D721Med (cell line): Measurements from ENCODE around the gene FOXO3.

Experiments
- DNase-seq: peaks from one replicate; pipeline ENCODE4 v3.0.0; 2011; ENCODE audit warnings: low spot score; ENCODE audit not compliant: insufficient read length
- FAIRE-seq: peaks from 2 replicates; lab custom pipeline; 2011; peaks lifted over from hg19 to GRCh38; lab: Jason Lieb, UNC
- CTCF ChIP-seq: IDR thresholded peaks from 2 replicates; pipeline ENCODE4 v1.5.1; 2012; ENCODE audit warnings: mild to moderate bottlenecking, control low read depth; ENCODE audit not compliant: insufficient read depth; ENCODE audit errors: missing control alignments

Gene FOXO3

GRCh38 chr6:108560463-108561308, at the start of gene FOXO3:
TSS of gene FOXO3 (plus strand) at chr6:108560917. CDS start at chr6:108561209, 292 bp downstream.
- FAIRE-seq (no peak), DNase-seq (peak; percentile 54)
- TF ChIP-seq CTCF: no peak

- peak; percentile 40 for TF ChIP-seq CTCF
- DNase-seq (no peak), FAIRE-seq (no peak)
These were observed 41.8 kb upstream of the FOXO3 start for GRCh38 chr6:108518714-108519576.

GRCh38 chr6:108521616-108522107, 39.1 kb upstream of the FOXO3 start:
- no peak for DNase-seq
- TF ChIP-seq CTCF: no peak
- FAIRE-seq: no peak

- no peak for TF ChIP-seq CTCF
- no peak for FAIRE-seq
- DNase-seq: no peak
These were observed 37.0 kb upstream of the FOXO3 start for GRCh38 chr6:108523697-108524096.

GRCh38 chr6:108524528-108525248, 36.0 kb upstream of the FOXO3 start:
- TF ChIP-seq CTCF: no peak
- DNase-seq: no peak
- FAIRE-seq: no peak

- peak; percentile 81 for TF ChIP-seq CTCF
- FAIRE-seq (peak; percentile 80), DNase-seq (peak; percentile 43)
These were observed 34.0 kb upstream of the FOXO3 start for GRCh38 chr6:108526739-108527174.
